ENCODE data around the gene TGFBR2. TPM values are rescaled to one million over a fixed set of nuclear protein-coding genes. Genes with fewer than 3 reads are reported as not detected.

The TGFBR2 gene
- total RNA-seq, 1 experiment from 2014 or later: 22.5 TPM

DNA sequence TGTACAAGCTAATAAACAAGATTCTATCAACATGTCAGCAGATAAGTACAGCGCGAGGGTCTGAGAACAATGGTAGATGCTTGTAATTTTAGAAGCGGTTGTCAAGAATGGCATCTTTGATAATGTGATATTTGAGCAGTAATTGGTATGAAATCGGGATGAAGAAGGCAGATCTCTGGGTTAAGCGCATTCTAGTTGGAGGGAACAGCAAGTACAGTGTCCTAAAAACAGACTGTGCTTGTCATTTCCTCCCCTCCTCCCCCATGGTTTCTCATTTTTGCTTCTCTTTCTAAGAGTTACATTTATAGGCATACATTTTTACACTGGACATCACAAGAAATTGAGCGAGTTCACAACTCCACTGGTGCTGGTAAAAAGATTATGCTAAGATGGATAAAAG lies 23.3 kb downstream of the TGFBR2 start:
- H3K4me2 ChIP-seq (ENCODE audit: low read length): peak overlapping the region; percentile 68; the same call in 1 of the 2 replicates
- H2AFZ ChIP-seq (ENCODE audit: low read depth, low read length, poor library complexity, severe bottlenecking): no peak overlapping the region
- peak overlapping the region; percentile 60 for H3K27ac ChIP-seq (ENCODE audit: low read depth, low read length)
- H3K36me3 ChIP-seq (ENCODE audit: control insufficient read depth in 1 of 2, insufficient read depth in 2 of 2, low read length in 2 of 2): peaks cover 0 to 5% of the 10 kb centered on the region in 2 experiments; a peak in 2 of 4 replicates
- H3K27me3 ChIP-seq (ENCODE audit: insufficient read depth, low read length): no peaks in the 10 kb centered on the region
- RAD21 ChIA-PET (ENCODE audit: low non-redundant PET in 1 of 2, low total read pairs in 2 of 2, uncharacterized antibody in 2 of 2, unreplicated experiment in 2 of 2): no interaction called here
- H3K9ac ChIP-seq (ENCODE audit: low read length): peak overlapping the region; percentile 7; the same call in 1 of the 2 replicates
- ATAC-seq (no peak), DNase-seq (ENCODE audit: low read depth, low spot score) (no peak)
- POLR2A ChIA-PET: no interaction called here
- peaks cover 100% of the 10 kb centered on the region for H3K79me2 ChIP-seq (ENCODE audit: insufficient read depth, low read length)
- BruUV-seq (replicated peaks): no TSS peak
- intact Hi-C loops (cut with micrococcal nuclease): loop anchor here (10.0 kb wide), 1 partner anchor 585 kb away; no protein-coding TSS in a partner anchor
- TF ChIP-seq CEBPB (IDR thresholded peaks at IDR 0.05; ENCODE audit: low read depth) (no peak), TCF7L2 (IDR thresholded peaks at IDR 0.05; ENCODE audit: borderline replicate concordance, extremely low read depth, insufficient read depth, insufficient read length) (no peak), RAD21 (IDR thresholded peaks at IDR 0.05; ENCODE audit: low read depth) (no peak), ZNF274 (IDR thresholded peaks at IDR 0.05; ENCODE audit: low read depth, low read length) (no peak), EZH2phosphoT487 (IDR thresholded peaks at IDR 0.05; ENCODE audit: borderline replicate concordance) (no peak), FOSL1 (IDR thresholded peaks at IDR 0.05; ENCODE audit: low read depth) (no peak), POLR2A (IDR thresholded peaks at IDR 0.05; ENCODE audit: borderline replicate concordance, extremely low read depth, insufficient read depth, insufficient read length) (no peak), EGR1 (IDR thresholded peaks at IDR 0.05; ENCODE audit: low read depth) (no peak), SIN3A (IDR thresholded peaks at IDR 0.05; ENCODE audit: low read depth) (no peak)
- TF ChIP-seq, protein P1, sequence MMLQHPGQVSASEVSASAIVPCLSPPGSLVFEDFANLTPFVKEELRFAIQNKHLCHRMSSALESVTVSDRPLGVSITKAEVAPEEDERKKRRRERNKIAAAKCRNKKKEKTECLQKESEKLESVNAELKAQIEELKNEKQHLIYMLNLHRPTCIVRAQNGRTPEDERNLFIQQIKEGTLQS (IDR thresholded peaks at IDR 0.05): no peak
- no peaks in the 10 kb centered on the region for H3K9me3 ChIP-seq (ENCODE audit: control insufficient read depth in 1 of 2, insufficient read depth in 1 of 2, low read depth in 1 of 2, low read length in 2 of 2)
- H3K4me1 ChIP-seq (ENCODE audit: control insufficient read depth in 1 of 2, insufficient read depth in 2 of 2, low read length in 2 of 2): peaks cover 87 to 92% of the 10 kb centered on the region in 2 experiments
- CTCF ChIA-PET: interaction anchor here (0.9 to 2.4 kb wide), 3 partner anchors 30 to 309 kb away, joined by 3 to 5 read pairs (median 3); no protein-coding TSS in a partner anchor
- no peak overlapping the region for H3K4me3 ChIP-seq (replicated peaks in 1 of 2; ENCODE audit: low read depth in 1 of 2, low read length in 2 of 2)
- no peaks in the 10 kb centered on the region for H4K20me1 ChIP-seq (ENCODE audit: insufficient read depth)
- no peaks in the 10 kb centered on the region for H3K9me2 ChIP-seq (ENCODE audit: insufficient read depth)
